ENCODE measurements around the gene ESR1. TPM values are rescaled to one million over a fixed set of nuclear protein-coding genes. Genes with fewer than 3 reads are reported as not detected.

ESR1 gene
- total and polyA plus RNA-seq, 11 donors, result 0.15 to 3.5 (median 0.93) TPM

GRCh38 chr6:151796842-151797530, 10.5 kb upstream of the ESR1 start:
- no peak for TF ChIP-seq POLR2A (IDR thresholded peaks at IDR 0.05)
- TF ChIP-seq, protein P1, sequence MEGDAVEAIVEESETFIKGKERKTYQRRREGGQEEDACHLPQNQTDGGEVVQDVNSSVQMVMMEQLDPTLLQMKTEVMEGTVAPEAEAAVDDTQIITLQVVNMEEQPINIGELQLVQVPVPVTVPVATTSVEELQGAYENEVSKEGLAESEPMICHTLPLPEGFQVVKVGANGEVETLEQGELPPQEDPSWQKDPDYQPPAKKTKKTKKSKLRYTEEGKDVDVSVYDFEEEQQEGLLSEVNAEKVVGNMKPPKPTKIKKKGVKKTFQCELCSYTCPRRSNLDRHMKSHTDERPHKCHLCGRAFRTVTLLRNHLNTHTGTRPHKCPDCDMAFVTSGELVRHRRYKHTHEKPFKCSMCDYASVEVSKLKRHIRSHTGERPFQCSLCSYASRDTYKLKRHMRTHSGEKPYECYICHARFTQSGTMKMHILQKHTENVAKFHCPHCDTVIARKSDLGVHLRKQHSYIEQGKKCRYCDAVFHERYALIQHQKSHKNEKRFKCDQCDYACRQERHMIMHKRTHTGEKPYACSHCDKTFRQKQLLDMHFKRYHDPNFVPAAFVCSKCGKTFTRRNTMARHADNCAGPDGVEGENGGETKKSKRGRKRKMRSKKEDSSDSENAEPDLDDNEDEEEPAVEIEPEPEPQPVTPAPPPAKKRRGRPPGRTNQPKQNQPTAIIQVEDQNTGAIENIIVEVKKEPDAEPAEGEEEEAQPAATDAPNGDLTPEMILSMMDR (IDR thresholded peaks at IDR 0.05), result no peak
- peak in 3 of 4 donors; percentile 44 to 66 (median 66) for ATAC-seq
- WGBS, 4 donors, result 60 to 73% (median 66%) methylated on average over 5 of the region's 5 CpGs
- Histone ChIP-seq H3K36me3 (no peaks in the 10 kb centered on the region), H3K4me1 (peaks cover 0 to 12% (median 7%) of the 10 kb centered on the region in 12 donors), H3K27me3 (no peaks in the 10 kb centered on the region), H3K27ac (peak overlapping the region in 1 of 12 donors; percentile 4), H3K9me3 (no peaks in the 10 kb centered on the region), H3K4me3 (no peak overlapping the region)
- intact Hi-C loops (cut with DNase I), result no loop called here
- DNase-seq, result peak in 1 of 5 donors; percentile 15

- Histone ChIP-seq H3K9me3 (no peaks in the 10 kb centered on the region), H3K4me1 (peaks cover 0 to 31% (median 18%) of the 10 kb centered on the region in 12 donors), H3K27me3 (peaks cover 6 to 17% (median 14%) of the 10 kb centered on the region in 9 donors), H3K4me3 (no peak overlapping the region), H3K27ac (no peak overlapping the region), H3K36me3 (no peaks in the 10 kb centered on the region)
- WGBS, 4 donors, result 74 to 83% (median 79%) methylated on average over 9 of the region's 9 CpGs
- TF ChIP-seq, protein P1 (IDR thresholded peaks at IDR 0.05), result no peak
- no peak for TF ChIP-seq POLR2A (IDR thresholded peaks at IDR 0.05)
- no peak for DNase-seq
- intact Hi-C loops (cut with DNase I), result no loop called here
- ATAC-seq, result no peak
Measured at GRCh38 chr6:151803743-151804142, 3.7 kb upstream of the ESR1 start.

DNA sequence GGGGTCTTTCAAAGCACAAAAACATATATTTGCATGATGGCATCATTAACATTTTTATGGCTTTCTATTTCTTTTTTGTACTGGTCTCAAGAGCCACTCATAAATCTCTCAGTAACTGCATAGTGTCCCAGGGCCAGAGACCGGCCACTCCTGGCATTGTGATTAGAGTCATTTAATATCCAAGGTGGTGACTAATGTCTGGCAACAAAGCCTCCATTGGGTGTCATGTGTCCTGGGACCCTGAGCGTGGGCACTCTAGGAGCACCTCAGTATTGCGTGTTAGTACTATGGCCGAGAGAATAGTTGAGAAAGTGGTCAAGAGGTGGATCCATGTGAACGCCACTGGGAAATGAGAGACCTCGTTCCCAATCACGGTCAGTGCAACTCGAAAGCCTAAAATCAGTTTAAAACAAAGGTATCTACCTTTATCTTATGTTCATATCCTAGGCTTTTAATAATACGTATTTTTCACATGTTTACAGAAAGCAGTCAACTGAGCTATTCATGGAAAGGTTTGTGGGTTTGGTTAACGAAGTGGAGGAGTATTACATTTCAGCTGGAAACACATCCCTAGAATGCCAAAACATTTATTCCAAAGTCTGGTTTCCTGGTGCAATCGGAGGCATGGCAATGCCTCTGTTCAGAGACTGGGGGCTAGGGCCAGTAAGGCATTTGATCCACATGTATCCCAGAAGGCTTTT, 2.7 kb upstream of the ESR1 start:
- intact Hi-C loops (cut with DNase I), result no loop called here
- Histone ChIP-seq H3K36me3 (no peaks in the 10 kb centered on the region), H3K27ac (no peak overlapping the region), H3K27me3 (peaks cover 6 to 26% (median 22%) of the 10 kb centered on the region in 9 donors), H3K4me1 (peaks cover 0 to 37% (median 19%) of the 10 kb centered on the region in 12 donors), H3K9me3 (no peaks in the 10 kb centered on the region), H3K4me3 (no peak overlapping the region)
- no peak for DNase-seq
- TF ChIP-seq, protein P1 (IDR thresholded peaks at IDR 0.05), result no peak
- TF ChIP-seq POLR2A (IDR thresholded peaks at IDR 0.05), result no peak
- ATAC-seq, result no peak
- WGBS, 4 donors, result 81 to 89% (median 84%) methylated on average over 11 of the region's 11 CpGs

GRCh38 chr6:151805286-151805840, 2.1 kb upstream of the ESR1 start:
- ATAC-seq, result peak in 3 of 4 donors; percentile 52 to 66 (median 54)
- Histone ChIP-seq H3K9me3 (no peaks in the 10 kb centered on the region), H3K4me3 (peak overlapping the region in 5 of 12 donors; percentile 9 to 32 (median 19)), H3K27me3 (peaks cover 6 to 30% (median 22%) of the 10 kb centered on the region in 9 donors), H3K36me3 (no peaks in the 10 kb centered on the region), H3K4me1 (peaks cover 0 to 37% (median 19%) of the 10 kb centered on the region in 12 donors), H3K27ac (no peak overlapping the region)
- no peak for TF ChIP-seq POLR2A (IDR thresholded peaks at IDR 0.05)
- TF ChIP-seq, protein P1 (IDR thresholded peaks at IDR 0.05), result no peak
- WGBS, 4 donors, result 28 to 36% (median 32%) methylated on average over 11 of the region's 11 CpGs
- intact Hi-C loops (cut with DNase I), result no loop called here
- DNase-seq, result peak in 2 of 5 donors; percentile 13 to 34
